GM19043 (cell line): Measurements from ENCODE around the gene MEG3.

Experiments
- ATAC-seq: cut with Tn5 transposase; IDR thresholded peaks from one replicate; pipeline ENCODE4 v1.9.1; 2021; ENCODE audit warnings: low read depth; ENCODE audit not compliant: unreplicated experiment

Gene MEG3

GRCh38 chr14:100907240-100907639 lies 81.3 kb downstream of the MEG3 start:
- ATAC-seq: no peak

- ATAC-seq: no peak
Observed at GRCh38 chr14:100909439-100909838, 83.5 kb downstream of the MEG3 start.
